HG03108 (cell line): ENCODE data around the gene PHKB.
"Not testable (repeated sequence)": the region's sequence is repeated elsewhere in the genome, so short reads cannot be mapped to it uniquely, and the experiment has no call there.

ENCODE experiments used
- ATAC-seq: cut with Tn5 transposase; IDR thresholded peaks from one replicate; pipeline ENCODE4 v1.9.1; 2021; ENCODE audit warnings: moderate library complexity; ENCODE audit not compliant: unreplicated experiment

The PHKB gene

DNA sequence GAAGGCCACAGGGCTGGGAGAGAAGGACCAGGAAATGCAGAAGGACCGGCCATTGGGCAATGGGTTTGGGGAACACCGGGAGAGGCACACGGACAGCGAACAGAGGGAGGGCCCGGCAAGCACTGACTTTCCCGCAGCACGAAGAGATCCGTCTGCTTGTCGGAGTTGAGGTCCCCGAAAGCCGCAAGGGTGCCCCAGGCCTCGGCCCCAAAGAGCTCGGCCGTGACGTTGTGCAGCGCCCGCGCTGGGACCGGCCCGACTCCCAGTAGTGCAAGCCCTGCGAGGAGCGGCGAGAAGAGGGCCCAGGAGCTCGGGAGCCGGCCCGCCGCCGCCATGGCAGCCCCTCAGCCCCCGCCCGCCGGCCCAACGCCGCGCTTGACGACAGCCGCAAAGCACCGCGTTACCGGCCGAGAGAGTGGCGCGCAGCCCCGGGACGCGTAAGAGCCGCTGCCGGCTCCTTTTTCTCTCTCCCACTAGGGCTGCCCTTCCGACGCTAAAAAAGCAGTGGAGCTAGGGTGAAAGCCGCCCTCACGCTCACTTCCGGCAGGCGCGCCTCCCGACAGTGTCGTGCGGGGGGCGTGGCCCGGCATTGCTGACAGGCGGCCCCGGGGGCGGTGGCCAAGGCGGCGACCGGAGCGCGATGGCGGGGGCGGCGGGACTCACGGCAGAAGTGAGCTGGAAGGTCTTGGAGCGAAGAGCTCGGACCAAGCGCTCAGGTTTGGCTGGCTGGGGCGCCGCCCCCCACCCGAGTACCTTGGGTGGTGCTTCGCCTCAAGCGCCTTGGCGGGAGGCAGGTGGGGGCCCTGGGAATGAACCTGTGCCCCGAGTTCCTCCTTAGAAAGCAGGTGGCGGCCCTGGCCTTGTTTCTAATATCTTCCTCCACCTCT, at the start of gene PHKB, which contains the start of gene ITFG1:
TSS of gene PHKB (plus strand) at position 621 of the 887 bp plus-strand sequence. CDS start at position 641, 20 bp downstream.
TSS of gene ITFG1 (minus strand) at position 353 of the 887 bp plus-strand sequence. CDS start at position 335, 18 bp downstream.
- ATAC-seq: peak; percentile 69

- ATAC-seq: no peak
These were observed 48.1 kb upstream of the PHKB start for GRCh38 chr16:47413041-47413440.

DNA sequence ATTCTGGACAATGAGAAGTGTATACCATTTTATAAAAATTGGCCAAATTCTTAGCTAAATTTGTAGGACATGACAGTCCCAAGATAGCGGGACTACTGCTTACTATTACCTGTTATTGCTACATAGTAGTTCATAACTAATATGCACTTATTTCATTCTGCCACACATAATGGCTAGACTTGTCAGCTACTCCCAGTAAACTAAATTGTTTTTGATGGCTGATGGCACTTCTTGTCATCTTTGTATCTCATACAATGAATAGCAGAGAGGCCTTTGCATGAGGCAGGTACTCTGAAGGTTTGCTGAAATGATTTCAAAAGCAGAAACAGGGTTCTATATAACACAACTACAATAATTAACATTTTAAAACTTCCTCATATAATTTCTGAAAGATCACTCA, 44.3 kb upstream of the PHKB start:
- ATAC-seq: no peak

DNA sequence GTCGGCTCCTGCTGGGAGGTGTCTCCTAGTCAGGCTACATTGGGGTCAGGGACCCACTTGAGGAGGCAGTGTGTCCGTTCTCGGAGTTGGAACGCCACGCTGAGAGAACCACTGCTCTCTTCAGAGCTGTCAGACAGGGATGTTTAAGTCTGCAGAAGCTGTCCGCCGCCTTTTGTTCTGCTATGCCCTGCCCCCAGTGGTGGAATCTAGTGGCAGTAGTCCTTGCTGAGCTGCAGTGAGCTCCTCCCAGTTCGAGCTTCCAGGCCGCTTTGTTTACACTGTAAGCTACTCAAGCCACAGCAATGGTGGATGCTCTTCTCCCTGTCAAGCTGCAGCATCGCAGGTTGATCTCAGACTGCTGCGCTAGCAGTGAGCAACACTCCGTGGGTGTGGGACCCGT, 36.3 kb upstream of the PHKB start:
- ATAC-seq: no peak

DNA sequence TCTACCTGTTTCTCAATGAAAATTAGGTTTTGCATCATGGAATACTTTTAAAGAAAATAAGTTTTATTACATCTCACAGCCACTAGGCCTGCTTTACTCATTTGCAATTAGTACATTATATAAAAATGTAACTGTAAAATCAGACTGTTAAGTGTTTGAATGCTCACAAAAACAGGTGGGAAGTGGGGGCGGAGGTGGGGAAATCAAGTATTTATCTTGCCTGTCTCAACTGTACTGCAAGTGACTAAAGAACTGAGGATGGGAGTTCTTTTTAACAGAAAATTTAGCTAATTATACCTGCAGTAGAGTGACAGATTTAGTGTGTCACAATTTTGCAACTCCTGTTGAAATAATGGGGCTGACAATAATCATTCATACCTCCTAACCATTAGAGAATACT, 34.3 kb upstream of the PHKB start:
- no peak for ATAC-seq

DNA sequence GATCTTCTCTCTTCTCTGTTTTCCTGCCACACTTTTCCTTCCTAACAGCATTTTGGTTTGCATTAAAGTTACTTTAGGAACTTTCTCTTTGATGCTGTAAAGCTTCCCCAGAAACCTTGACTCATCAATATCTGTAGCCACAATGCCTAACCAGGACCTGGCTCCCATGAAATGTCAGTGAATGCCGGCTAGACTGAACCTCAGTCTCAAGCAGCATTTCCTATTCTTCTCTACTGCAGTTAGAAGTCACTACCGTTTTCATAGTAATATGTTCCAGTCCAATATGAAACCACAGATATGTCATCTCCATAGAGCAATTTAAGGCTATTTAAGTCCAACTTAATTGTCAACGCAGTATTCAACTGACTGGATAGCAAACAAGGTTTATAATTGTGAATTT, 29.2 kb upstream of the PHKB start:
- ATAC-seq: no peak

- ATAC-seq: not testable (repeated sequence)
These were observed 26.9 kb upstream of the PHKB start for GRCh38 chr16:47434274-47434673.

DNA sequence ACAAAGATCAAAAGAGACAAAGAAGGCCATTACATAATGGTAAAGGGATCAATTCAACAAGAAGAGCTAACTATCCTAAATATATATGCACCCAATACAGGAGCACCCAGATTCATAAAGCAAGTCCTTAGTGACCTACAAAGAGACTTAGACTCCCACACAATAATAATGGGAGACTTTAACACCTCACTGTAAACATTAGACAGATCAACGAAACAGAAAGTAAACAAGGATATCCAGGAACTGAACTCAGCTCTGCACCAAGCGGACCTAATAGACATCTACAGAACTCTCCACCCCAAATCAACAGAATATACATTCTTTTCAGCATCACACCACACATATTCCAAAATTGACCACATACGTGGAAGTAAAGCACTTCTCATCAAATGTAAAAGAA, 21.1 kb upstream of the PHKB start:
- ATAC-seq: not testable (repeated sequence)

DNA sequence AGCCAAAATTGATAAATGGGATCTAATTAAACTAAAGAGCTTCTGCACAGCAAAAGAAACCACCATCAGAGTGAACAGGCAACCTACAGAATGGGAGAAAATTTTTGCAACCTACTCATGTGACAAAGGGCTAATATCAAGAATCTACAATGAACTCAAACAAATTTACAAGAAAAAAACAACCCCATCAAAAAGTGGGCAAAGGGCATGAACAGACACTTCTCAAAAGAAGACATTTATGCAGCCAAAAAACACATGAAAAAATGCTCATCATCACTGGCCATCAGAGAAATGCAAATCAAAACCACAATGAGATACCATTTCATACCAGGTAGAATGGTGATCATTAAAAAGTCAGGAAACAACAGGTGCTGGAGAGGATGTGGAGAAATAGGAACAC, 18.2 kb upstream of the PHKB start:
- ATAC-seq: not testable (repeated sequence)

GRCh38 chr16:47446431-47446830, 14.7 kb upstream of the PHKB start:
- no peak for ATAC-seq

DNA sequence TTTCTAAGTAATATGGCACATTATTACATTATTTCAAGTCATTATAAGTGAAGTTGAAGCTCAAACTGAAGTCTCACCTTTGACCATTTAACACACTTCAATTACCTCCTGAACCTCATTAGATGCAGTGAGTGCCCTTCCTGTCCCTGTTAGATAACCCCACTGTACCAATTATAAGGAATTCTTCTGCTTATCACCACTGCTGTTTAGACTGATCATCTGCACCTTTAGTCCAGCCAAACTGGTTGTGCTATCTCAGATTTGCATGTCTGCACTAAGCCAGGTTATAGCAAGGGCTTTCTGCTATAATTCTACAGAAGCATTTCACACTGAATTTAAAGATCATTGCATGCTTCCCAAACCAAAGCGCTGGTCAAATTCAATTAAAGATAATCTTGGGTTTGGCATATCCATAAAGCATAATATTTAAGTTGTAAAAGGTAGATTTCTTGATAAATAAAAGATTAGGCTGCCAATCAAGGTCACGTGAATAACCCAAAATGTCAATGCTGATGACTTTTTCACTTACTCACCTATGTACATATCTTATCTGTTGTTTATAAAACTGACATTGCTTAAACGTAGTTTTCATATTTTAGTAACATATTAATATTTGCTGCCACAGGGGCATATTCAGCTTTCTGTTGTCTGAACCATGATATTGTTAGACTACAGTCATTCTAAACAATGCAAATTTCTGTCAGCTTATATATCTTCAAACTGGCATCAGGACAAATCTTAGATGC, 12.1 kb upstream of the PHKB start:
- ATAC-seq: no peak

- no peak for ATAC-seq
These were observed 11.3 kb upstream of the PHKB start for GRCh38 chr16:47449788-47450187.

DNA sequence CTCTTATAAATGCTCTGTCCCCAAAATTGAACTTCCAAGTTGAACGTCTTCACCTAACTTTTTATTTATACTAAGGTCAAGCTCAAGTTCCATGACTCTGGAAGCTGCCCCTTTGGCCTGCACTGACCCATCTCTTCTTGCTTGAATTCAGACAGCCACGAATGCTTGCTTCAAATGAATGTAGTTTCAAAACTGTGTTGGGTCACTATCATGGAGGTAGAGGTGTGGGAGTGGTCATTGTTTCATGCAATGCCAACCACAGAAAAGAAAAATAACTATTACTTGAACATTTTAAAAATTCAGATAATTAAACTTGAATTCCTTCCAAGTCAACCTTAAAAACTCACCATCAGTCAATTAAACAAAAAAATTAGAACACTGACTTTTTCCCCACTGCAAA, 2.8 kb upstream of the PHKB start:
- ATAC-seq: no peak

- no peak for ATAC-seq
These were observed 1.5 kb upstream of the PHKB start for GRCh38 chr16:47459603-47460002.

DNA sequence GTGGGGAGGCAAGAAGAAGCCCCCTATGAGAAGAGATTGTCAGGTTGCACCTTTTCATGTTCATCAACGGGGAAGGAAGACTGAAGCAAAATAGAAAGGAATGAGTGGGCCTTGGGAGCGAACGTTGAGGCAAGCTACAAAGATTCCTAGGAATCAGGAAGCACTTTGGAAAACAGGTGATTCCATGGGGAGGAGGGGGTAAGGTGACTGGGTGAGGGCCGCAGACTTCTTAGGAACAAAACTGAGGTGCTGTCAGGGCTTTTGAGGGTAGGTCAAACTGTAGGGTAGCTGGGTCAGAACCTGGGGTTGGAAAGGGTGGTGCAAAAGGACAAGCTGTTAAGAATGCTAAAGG, 796 bp upstream of the PHKB start:
- ATAC-seq: no peak

DNA sequence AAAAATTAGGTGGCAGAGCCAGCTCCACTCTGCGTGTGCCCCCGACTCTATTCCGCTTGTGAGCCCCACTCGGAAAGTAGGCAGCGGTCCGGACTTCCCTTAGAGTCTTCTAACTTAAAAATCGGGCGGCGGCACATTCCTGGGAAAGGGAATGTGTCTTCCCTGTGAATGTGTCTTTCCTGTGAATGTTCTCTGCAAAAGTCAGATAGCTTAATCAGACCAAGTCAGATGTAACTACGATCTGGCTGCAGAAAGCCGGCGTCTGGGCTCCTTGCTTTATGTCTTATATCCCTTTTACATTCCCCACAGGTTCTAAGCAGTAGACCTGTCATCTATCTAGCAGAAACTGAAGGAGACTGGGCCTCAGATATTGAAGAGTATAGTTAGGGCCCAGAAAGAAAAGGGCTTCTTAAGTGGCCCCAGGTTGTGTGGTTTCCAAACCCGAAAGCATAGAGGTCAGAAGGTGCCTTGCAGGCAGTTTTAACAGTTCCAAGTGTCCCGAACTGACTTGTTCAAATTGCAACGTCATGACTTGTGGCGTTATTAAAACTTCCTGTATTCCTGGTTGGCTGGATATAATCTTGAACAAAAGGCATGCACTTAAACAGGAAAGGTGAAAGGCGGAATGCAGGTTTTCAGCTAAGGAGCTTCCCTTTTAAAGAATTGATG, 601 bp downstream of the PHKB start:
- ATAC-seq: peak; percentile 27

GRCh38 chr16:47463771-47464624, 2.9 kb downstream of the PHKB start:
- ATAC-seq: no peak

- ATAC-seq: no peak
These were observed 4.9 kb downstream of the PHKB start for GRCh38 chr16:47465919-47466630.

DNA sequence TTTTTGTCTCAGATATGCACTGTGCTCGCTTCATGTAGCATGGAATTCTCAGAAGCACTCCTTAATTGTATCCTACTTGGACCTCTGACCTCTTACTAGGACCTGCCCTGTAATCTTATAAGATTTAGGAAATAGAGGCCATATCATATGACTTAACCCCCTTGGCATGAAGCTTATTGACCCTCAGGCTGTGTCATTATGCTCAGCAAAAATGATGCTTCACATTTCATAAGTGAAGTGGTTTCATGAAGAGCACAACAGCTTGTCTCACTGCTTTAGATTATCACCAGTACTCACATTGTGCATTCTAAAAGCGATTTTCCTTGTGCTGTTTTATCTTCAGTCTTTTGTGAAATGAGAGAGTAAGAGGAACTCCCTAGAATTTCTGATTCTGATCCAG, 6.4 kb downstream of the PHKB start:
- no peak for ATAC-seq
